ENCODE measurements around the gene EMILIN3.
A peak's percentile ranks its signal among the peaks of the same experiment; 100 is the strongest.

The EMILIN3 gene

DNA sequence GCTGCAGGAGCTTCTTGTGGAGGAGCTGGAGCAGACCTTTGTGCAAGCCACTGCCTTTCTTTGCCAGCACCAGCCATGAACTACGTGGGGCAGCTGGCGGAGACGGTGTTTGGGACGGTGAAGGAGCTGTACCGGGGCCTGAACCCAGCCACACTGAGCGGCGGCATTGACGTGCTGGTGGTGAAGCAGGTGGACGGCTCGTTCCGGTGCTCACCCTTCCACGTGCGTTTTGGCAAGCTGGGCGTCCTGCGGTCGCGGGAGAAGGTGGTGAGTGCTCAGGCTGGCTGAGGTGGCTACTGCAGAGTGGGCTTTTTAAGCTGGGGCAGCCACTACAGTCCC is 20.9 kb downstream of the EMILIN3 start:
- POLR2A ChIA-PET: no interaction called here
- CTCF ChIA-PET: interaction anchor here (1.0 to 1.3 kb wide), 2 partner anchors 34 to 165 kb away, joined by 3 read pairs; no protein-coding TSS in a partner anchor
- TF ChIP-seq, protein P1, sequence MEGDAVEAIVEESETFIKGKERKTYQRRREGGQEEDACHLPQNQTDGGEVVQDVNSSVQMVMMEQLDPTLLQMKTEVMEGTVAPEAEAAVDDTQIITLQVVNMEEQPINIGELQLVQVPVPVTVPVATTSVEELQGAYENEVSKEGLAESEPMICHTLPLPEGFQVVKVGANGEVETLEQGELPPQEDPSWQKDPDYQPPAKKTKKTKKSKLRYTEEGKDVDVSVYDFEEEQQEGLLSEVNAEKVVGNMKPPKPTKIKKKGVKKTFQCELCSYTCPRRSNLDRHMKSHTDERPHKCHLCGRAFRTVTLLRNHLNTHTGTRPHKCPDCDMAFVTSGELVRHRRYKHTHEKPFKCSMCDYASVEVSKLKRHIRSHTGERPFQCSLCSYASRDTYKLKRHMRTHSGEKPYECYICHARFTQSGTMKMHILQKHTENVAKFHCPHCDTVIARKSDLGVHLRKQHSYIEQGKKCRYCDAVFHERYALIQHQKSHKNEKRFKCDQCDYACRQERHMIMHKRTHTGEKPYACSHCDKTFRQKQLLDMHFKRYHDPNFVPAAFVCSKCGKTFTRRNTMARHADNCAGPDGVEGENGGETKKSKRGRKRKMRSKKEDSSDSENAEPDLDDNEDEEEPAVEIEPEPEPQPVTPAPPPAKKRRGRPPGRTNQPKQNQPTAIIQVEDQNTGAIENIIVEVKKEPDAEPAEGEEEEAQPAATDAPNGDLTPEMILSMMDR (IDR thresholded peaks at IDR 0.05; ENCODE audit: control extremely low read depth, extremely low read depth, low read depth, missing control alignments): no peak
- DNase-seq (ENCODE audit: extremely low spot score): no peak

DNA sequence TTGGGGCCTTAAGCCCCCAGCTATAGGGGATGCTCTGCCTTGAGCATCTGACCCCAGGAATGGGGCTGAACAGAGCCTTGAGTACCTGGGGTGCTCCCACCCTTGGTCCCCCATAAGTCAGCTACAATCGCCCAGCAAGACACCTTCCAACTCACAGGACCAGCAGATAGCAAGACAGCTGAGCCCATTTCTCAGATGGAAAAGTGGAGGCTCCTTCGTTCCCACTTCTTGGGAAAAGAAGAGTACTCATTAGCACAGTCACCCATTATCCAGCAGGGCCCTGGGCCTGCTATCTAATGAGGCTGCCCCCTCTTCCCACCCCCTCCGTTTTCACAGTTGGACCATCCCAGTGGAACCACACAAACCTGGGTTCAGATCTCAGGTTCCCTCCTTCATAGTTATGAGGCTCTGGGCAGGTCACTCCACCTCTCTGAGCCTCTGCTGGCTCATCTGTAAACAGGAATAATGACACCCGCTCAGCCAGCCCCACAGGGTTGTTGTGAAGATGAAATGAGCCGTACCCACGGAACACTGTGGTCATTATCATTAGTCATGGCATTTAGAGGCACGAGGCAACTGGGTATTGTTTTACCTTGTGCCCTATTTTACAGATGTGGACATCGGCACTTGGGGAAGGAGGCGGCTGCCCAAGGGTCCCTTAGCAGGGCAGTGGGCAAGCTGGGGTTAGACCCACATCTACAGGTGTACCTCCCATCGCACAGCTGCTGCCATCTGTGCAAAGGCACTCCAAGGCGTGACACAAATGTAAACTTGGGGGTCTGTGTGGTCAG is 21.5 kb downstream of the EMILIN3 start:
- TF ChIP-seq, protein P1 (IDR thresholded peaks at IDR 0.05; ENCODE audit: control extremely low read depth, extremely low read depth, low read depth, missing control alignments): no peak
- DNase-seq (ENCODE audit: extremely low spot score): no peak
- ChIA-PET POLR2A (no interaction called here), CTCF (interaction anchor here (1.0 to 1.3 kb wide), 6 partner anchors 34 to 377 kb away, joined by 3 to 5 read pairs (median 3); no protein-coding TSS in a partner anchor)

DNA sequence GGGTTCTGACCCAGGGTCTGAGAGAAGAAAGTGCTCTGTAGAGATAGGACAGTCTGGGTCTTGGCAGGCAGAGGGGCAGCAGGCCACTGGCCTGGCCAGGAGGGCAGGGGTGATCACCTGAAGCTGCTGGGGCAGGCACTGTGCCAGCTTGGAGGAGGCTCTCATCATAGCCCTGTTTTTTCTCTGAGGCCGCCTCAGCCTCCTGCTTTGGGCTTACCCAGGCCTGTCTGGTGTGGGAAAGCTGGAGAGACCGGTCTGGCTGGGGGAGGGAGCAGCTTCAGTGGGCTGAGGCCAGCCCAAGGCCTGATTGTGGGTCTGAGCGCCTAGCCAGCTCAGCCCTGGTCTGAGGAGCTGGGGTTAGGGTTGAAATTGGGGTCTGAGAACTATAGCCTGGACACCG is 22.1 kb downstream of the EMILIN3 start:
- no peak for DNase-seq (ENCODE audit: extremely low spot score)
- ChIA-PET POLR2A (no interaction called here), CTCF (interaction anchor here (1.1 to 1.3 kb wide), 4 partner anchors 81 to 376 kb away, joined by 3 to 5 read pairs (median 3); no protein-coding TSS in a partner anchor)
- TF ChIP-seq, protein P1 (IDR thresholded peaks at IDR 0.05; ENCODE audit: control extremely low read depth, extremely low read depth, low read depth, missing control alignments): no peak

DNA sequence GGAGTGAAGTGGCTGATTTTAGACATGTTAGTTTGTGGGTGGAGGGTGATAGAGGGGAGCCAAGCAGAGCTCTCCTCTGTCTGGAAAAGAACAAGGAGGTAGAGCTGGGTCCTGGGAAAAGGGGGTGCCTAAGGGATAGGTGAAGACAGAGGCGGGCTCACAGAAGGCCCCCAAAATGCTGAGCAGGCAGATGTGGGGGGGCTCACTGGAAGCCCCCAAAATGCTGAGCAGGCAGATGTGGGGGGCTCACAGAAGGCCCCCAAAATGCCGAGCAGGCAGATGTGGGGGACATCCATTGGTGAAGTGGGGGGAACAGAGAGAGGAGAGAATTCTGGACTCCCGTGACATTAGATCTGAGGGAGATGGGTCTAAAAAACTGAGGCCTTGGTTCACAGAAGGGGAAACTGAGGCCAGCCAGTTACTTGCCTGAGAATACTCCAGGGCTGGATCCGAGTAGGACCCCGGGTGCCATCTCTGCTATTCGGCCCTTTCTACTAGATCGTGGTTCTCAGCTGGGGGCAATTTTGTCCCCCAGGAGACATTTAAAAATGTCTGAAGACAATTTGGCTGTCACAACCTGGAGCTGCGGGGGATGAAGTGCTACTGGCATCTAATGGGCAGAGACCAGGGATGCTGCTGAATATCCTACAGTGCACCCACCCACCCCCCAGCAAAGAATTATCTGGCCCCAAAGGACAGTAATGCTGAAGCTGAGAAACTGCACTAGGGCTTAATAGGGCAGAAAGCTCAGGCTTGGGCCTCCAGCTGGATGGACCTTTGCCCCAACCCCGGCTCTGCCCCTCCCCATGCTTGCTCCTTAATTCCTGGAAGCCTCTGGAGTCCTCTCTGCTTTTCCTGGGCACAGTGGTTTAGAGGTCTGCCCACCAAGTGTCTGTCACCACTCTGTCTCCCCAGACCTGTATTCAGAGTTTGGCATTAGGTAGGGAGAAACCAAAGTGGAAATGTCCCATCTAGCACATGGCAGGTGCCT is 23.8 kb downstream of the EMILIN3 start:
- CTCF ChIA-PET: interaction anchor here (3.5 to 7.2 kb wide), 2 partner anchors 169 to 185 kb away, joined by 30 to 133 read pairs; no protein-coding TSS in a partner anchor
- POLR2A ChIA-PET: no interaction called here
- no peak for DNase-seq (ENCODE audit: extremely low spot score)
- TF ChIP-seq, protein P1 (IDR thresholded peaks at IDR 0.05; ENCODE audit: control extremely low read depth, extremely low read depth, low read depth, missing control alignments): no peak

DNA sequence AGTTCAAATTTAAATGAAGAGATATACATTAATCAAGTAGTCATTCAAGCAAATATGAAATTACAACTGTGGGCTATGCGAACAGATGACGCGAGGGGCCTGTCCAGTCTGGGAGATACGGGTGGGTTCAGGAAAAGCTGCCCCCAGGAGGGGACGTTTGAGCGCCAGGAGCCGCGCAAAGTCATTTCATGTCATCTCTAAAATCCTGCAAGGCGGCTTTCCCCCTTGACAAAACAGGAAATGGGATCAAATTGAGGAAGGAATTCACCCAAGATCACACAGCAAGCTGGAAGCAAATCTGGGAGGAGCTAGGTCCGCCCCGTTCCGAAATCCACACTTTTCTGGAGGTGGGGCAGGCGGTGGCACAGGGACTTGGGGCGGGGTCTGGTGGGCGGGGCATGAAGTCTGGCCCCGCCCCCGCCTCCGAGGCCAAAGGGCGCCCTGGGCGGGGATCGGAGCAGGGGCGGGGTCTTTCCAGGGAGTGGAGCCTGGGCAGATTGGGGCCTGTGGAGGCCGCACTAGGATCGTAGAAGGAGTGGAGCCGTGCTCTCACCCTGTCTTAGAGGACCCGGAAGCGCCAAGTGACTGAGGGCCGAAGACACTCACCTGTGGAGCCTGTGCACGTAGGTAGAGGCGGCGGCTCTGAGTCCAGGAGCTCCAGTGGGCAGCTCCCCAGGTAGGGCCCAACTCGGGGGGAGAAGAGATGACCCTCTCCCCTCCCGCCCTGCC is 26.1 kb downstream of the EMILIN3 start, which contains the start of gene LPIN3:
LPIN3 (plus strand) TSS at position 495 of the 729 bp plus-strand sequence. CDS start 4,983 bp downstream, outside the sequence.
- CTCF ChIA-PET: interaction anchor here (0.6 to 7.2 kb wide), 26 partner anchors 10 to 377 kb away, joined by 3 to 133 read pairs (median 8); partner anchors contain the start of gene PLCG1
- POLR2A ChIA-PET: interaction anchor here (0.7 kb wide), 1 partner anchor 99 kb away, joined by 4 read pairs; no protein-coding TSS in a partner anchor
- DNase-seq (ENCODE audit: extremely low spot score): peak; percentile 87
- TF ChIP-seq, protein P1 (IDR thresholded peaks at IDR 0.05; ENCODE audit: control extremely low read depth, extremely low read depth, low read depth, missing control alignments): no peak

Measured in GM10248 (cell line).